Motor neuron (in vitro differentiated cells): ENCODE measurements around the gene HHAT. TPM values are rescaled to one million over a fixed set of nuclear protein-coding genes. Genes with fewer than 3 reads are reported as not detected.

ENCODE experiments used
- ATAC-seq, 8 experiments: fragments of 200-7000 bp; cut with Tn5 transposase; replicated peaks in 6 of 8; 2 replicates each; pipeline ENCODE4 v1.8.0; 2021; ENCODE audit warnings: mild to moderate bottlenecking in 8 of 8, moderate library complexity in 8 of 8
- H3K27ac ChIP-seq, 2 donors: fragments of 250-450 bp; sonication (Bioruptor Pico); 2 replicates each; pipeline ENCODE4 v1.9.0; 2021; ENCODE audit warnings: antibody characterized with exemption in 2 of 2, mild to moderate bottlenecking in 2 of 2, moderate library complexity in 1 of 2
- H3K4me1 ChIP-seq, 2 donors: fragments of 250-450 bp; sonication (Bioruptor Pico); replicated peaks in 1 of 2; 2 replicates each; pipeline ENCODE4 v1.6.1; 2021; ENCODE audit warnings: antibody characterized with exemption in 2 of 2, mild to moderate bottlenecking in 2 of 2, moderate library complexity in 1 of 2
- H3K4me3 ChIP-seq, 5 donors: fragments of 250-450 bp; sonication (Bioruptor Pico); 2 replicates each; pipeline ENCODE4 v1.9.0; 2021; ENCODE audit warnings: antibody characterized with exemption in 5 of 5, mild to moderate bottlenecking in 5 of 5, moderate library complexity in 4 of 5
- WGBS, 10 experiments: fragments of 450-650 bp; shearing (Covaris generic); methylation state at CpG; one replicate each; pipeline ENCODE4 v1.0.0; 2022; 5-methylcytosine and 5-hydroxymethylcytosine counted together
- in situ Hi-C, 9 experiments: fragments of 400-800 bp; cut with MboI; loops; one replicate each; pipeline ENCODE4 v1.15.0; 2021; ENCODE audit warnings: low sequenced_read_pairs in 9 of 9, low pct_unique_long_range_greater_than_20kb in 2 of 9; ENCODE audit not compliant: unreplicated experiment in 9 of 9
- total RNA-seq, 8 experiments: library from RNA; unstranded; fragments of 300-600 nt; gene quantifications; 2 replicates each; pipeline versions ENCODE4 v1.2.3 to v1.2.4, GENCODE V29; 2022

Gene HHAT
- total RNA-seq, 8 experiments from 2014 or later: 3.9 to 128 (median 7.8) TPM

GRCh38 chr1:210369425-210369824, 40.7 kb downstream of the HHAT start:
- no peak overlapping the region for H3K27ac ChIP-seq
- in situ Hi-C loops: no loop called here
- no peak for ATAC-seq
- peaks cover 5 to 16% of the 10 kb centered on the region in 2 donors for H3K4me1 ChIP-seq
- H3K4me3 ChIP-seq: no peak overlapping the region
- 27 to 92% (median 58%) methylated on average over 1 to 4 of the region's 4 CpGs; no CpG with 5 or more reads in 2 of the 10 experiments for WGBS, 10 experiments

- Histone ChIP-seq H3K4me3 (no peak overlapping the region), H3K27ac (no peak overlapping the region), H3K4me1 (peaks cover 9 to 23% of the 10 kb centered on the region in 2 donors)
- in situ Hi-C loops: no loop called here
- ATAC-seq: no peak
- WGBS, 10 experiments: 20 to 63% (median 30%) methylated on average over 1 to 2 of the region's 2 CpGs; no CpG with 5 or more reads in 3 of the 10 experiments
These were observed 43.2 kb downstream of the HHAT start for GRCh38 chr1:210371916-210372315.

- 71 to 95% (median 86%) methylated on average over 1 to 2 of the region's 2 CpGs; no CpG with 5 or more reads in 5 of the 10 experiments for WGBS, 10 experiments
- peaks cover 13 to 28% of the 10 kb centered on the region in 2 donors for H3K4me1 ChIP-seq
- in situ Hi-C loops: no loop called here
- H3K4me3 ChIP-seq: no peak overlapping the region
- ATAC-seq: no peak
- H3K27ac ChIP-seq: no peak overlapping the region
These were observed 43.8 kb downstream of the HHAT start for GRCh38 chr1:210372491-210372890.

- Histone ChIP-seq H3K4me3 (no peak overlapping the region), H3K4me1 (peaks cover 18 to 34% of the 10 kb centered on the region in 2 donors), H3K27ac (no peak overlapping the region)
- in situ Hi-C loops: no loop called here
- WGBS, 10 experiments: 40 to 80% (median 46%) methylated on average over 2 to 6 of the region's 6 CpGs; no CpG with 5 or more reads in 2 of the 10 experiments
- ATAC-seq: no peak
These were observed 44.4 kb downstream of the HHAT start for GRCh38 chr1:210372931-210373627.

- 0 to 45% (median 32%) methylated on average over 1 of the region's 1 CpG; no CpG with 5 or more reads in 4 of the 10 experiments for WGBS, 10 experiments
- ATAC-seq: peak in 2 of 8 experiments; percentile 33 to 37
- Histone ChIP-seq H3K4me1 (peaks cover 20 to 39% of the 10 kb centered on the region in 2 donors), H3K27ac (no peak overlapping the region), H3K4me3 (no peak overlapping the region)
- in situ Hi-C loops: no loop called here
These were observed 44.9 kb downstream of the HHAT start for GRCh38 chr1:210373628-210373877.

- 0 to 30% (median 9%) methylated on average over 2 to 9 of the region's 9 CpGs for WGBS, 10 experiments
- H3K27ac ChIP-seq: peak overlapping the region; percentile 53 to 70
- peak; percentile 73 to 91 (median 79) for ATAC-seq
These were observed 45.3 kb downstream of the HHAT start for GRCh38 chr1:210373878-210374599.

GRCh38 chr1:210374600-210374953, 45.9 kb downstream of the HHAT start:
- Histone ChIP-seq H3K27ac (no peak overlapping the region), H3K4me1 (peaks cover 20 to 43% of the 10 kb centered on the region in 2 donors), H3K4me3 (no peak overlapping the region)
- WGBS, 10 experiments: 0 to 100% (median 41%) methylated on average over 1 to 4 of the region's 4 CpGs; no CpG with 5 or more reads in 1 of the 10 experiments
- in situ Hi-C loops: no loop called here
- no peak for ATAC-seq

More at GRCh38 chr1:210373878-210374599, 45.3 kb downstream of the HHAT start:
- no peak overlapping the region for H3K4me3 ChIP-seq
- H3K4me1 ChIP-seq: peaks cover 20 to 43% of the 10 kb centered on the region in 2 donors
- in situ Hi-C loops: no loop called here

GRCh38 chr1:210376836-210377372, 48.2 kb downstream of the HHAT start:
- WGBS, 10 experiments: 0 to 50% (median 8%) methylated on average over 1 of the region's 1 CpG; no CpG with 5 or more reads in 2 of the 10 experiments
- in situ Hi-C loops: no loop called here
- ATAC-seq: no peak

GRCh38 chr1:210377731-210378333, 49.1 kb downstream of the HHAT start:
- WGBS, 10 experiments: 6 to 50% (median 27%) methylated on average over 1 to 3 of the region's 3 CpGs
- ATAC-seq: peak in 1 of 8 experiments; percentile 11
- H3K4me3 ChIP-seq: no peak overlapping the region
- peaks cover 20 to 39% of the 10 kb centered on the region in 2 donors for H3K4me1 ChIP-seq
- in situ Hi-C loops: no loop called here
- H3K27ac ChIP-seq: no peak overlapping the region

More at GRCh38 chr1:210376836-210377372, 48.2 kb downstream of the HHAT start:
- peaks cover 20 to 43% of the 10 kb centered on the region in 2 donors for H3K4me1 ChIP-seq
- H3K27ac ChIP-seq: no peak overlapping the region
- H3K4me3 ChIP-seq: no peak overlapping the region

- Histone ChIP-seq H3K27ac (no peak overlapping the region), H3K4me1 (peaks cover 20 to 32% of the 10 kb centered on the region in 2 donors), H3K4me3 (no peak overlapping the region)
- WGBS, 10 experiments: 83 to 100% (median 100%) methylated on average over 1 of the region's 1 CpG; no CpG with 5 or more reads in 1 of the 10 experiments
- no peak for ATAC-seq
- in situ Hi-C loops: no loop called here
These were observed 50.0 kb downstream of the HHAT start for GRCh38 chr1:210378736-210379135.

GRCh38 chr1:210381934-210382333, 53.2 kb downstream of the HHAT start:
- WGBS, 10 experiments: 25 to 100% (median 86%) methylated on average over 1 to 4 of the region's 4 CpGs; no CpG with 5 or more reads in 2 of the 10 experiments
- Histone ChIP-seq H3K4me1 (peaks cover 10 to 20% of the 10 kb centered on the region in 2 donors), H3K4me3 (no peak overlapping the region), H3K27ac (no peak overlapping the region)
- no peak for ATAC-seq
- in situ Hi-C loops: no loop called here

- Histone ChIP-seq H3K4me1 (no peaks in the 10 kb centered on the region), H3K27ac (no peak overlapping the region), H3K4me3 (no peak overlapping the region)
- in situ Hi-C loops: no loop called here
- peak in 1 of 8 experiments; percentile 39 for ATAC-seq
These were observed 55.9 kb downstream of the HHAT start for GRCh38 chr1:210384625-210385024.

GRCh38 chr1:210385228-210385627, 56.5 kb downstream of the HHAT start:
- Histone ChIP-seq H3K4me1 (no peaks in the 10 kb centered on the region), H3K27ac (no peak overlapping the region), H3K4me3 (no peak overlapping the region)
- no peak for ATAC-seq
- in situ Hi-C loops: no loop called here
